NB4 (cell line): ENCODE data around the gene UBXN6.
A peak's percentile ranks its signal among the peaks of the same experiment; 100 is the strongest.

ENCODE experiments used
- DNase-seq: peaks from one replicate; pipeline ENCODE4 v3.0.0; 2010; ENCODE audit warnings: low read depth
- H3K4me3 ChIP-seq: one replicate; pipeline ENCODE4 v1.5.1; 2011; ENCODE audit warnings: mild to moderate bottlenecking, low read depth, low read length, moderate library complexity
- CTCF ChIP-seq: IDR thresholded peaks from one replicate; pipeline ENCODE4 v1.5.1; 2012; ENCODE audit warnings: low read depth, low read length
- MAX ChIP-seq: IDR thresholded peaks from 2 replicates; pipeline ENCODE4 v1.6.1; 2011; ENCODE audit warnings: low read depth, low read length
- MYC ChIP-seq: IDR thresholded peaks from 2 replicates; pipeline ENCODE4 v1.6.1; 2011; ENCODE audit warnings: low read depth, low read length
- POLR2A ChIP-seq: IDR thresholded peaks from 2 replicates; pipeline ENCODE4 v1.6.1; 2011; ENCODE audit warnings: mild to moderate bottlenecking; ENCODE audit not compliant: insufficient read length; ENCODE audit errors: extremely low read depth

UBXN6 gene

GRCh38 chr19:4467835-4468234, 10.2 kb upstream of the UBXN6 start:
- H3K4me3 ChIP-seq = no peak overlapping the region
- no peak for DNase-seq
- TF ChIP-seq POLR2A (no peak), MYC (no peak), CTCF (no peak), MAX (no peak)

DNA sequence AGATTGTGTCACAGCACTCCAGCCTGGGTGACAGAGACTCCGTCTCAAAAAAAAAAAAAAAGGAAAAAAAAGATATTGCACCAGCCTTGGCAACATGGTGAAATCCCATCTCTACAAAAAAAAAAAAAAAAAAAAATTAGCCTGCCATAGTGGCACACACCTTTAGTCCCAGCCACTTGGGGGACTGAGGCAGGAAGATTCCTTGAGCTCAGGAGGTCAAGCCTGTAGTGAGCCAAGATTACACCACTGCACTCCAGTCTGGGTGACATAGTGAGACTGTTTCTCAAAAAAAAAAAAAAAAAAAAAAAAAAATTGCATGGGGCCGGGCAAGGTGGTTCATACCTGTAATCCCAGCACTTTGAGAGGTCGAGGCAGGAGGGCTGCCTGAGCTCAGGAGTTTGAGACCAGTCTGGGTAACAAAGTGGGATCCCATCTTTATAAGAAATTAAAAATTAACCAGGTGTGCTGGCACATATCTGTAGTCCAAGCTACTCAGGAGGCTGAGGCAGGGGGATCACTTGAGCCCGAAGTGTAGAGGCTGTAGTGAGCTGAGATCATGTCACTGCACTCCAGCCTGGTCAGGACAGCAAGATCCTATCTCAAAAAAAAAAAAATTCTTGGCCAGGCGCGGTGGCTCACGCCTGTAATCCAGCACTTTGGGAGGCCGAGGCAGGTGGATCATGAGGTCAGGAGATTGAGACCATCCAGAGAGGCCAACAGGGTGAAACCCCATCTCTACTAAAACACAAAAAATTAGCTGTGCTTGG, 7.4 kb upstream of the UBXN6 start:
- no peak for TF ChIP-seq CTCF
- no peak for TF ChIP-seq POLR2A
- no peak for TF ChIP-seq MAX
- TF ChIP-seq MYC = no peak
- DNase-seq = no peak
- no peak overlapping the region for H3K4me3 ChIP-seq

- peak; percentile 62 for DNase-seq
- peak overlapping the region; percentile 69 for H3K4me3 ChIP-seq
- no peak for TF ChIP-seq MAX
- no peak for TF ChIP-seq MYC
- no peak for TF ChIP-seq CTCF
- TF ChIP-seq POLR2A = no peak
These were observed 546 bp downstream of the UBXN6 start for GRCh38 chr19:4456843-4457653.

DNA sequence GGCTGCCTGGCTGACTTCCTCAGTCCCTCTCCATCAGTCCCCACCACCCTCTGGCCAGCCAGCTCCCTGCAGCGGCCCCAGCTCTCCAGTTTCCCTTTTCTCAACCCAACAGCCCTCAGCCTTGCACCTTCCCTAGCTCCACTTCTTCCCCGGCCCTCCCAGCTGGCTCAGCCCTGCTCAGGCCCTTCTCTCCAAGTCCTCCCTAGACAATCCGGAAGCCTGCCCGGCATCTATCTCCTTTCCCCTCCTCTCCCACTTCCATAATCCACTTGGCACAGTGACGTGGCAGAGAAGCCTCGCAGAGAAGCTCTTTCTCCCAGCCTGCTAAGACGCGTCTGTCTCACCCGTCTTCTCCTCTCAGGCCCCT, 1.1 kb downstream of the UBXN6 start:
- peak; percentile 59 for DNase-seq
- peak overlapping the region; percentile 69 for H3K4me3 ChIP-seq
- TF ChIP-seq MAX (no peak), POLR2A (no peak), MYC (no peak), CTCF (no peak)

DNA sequence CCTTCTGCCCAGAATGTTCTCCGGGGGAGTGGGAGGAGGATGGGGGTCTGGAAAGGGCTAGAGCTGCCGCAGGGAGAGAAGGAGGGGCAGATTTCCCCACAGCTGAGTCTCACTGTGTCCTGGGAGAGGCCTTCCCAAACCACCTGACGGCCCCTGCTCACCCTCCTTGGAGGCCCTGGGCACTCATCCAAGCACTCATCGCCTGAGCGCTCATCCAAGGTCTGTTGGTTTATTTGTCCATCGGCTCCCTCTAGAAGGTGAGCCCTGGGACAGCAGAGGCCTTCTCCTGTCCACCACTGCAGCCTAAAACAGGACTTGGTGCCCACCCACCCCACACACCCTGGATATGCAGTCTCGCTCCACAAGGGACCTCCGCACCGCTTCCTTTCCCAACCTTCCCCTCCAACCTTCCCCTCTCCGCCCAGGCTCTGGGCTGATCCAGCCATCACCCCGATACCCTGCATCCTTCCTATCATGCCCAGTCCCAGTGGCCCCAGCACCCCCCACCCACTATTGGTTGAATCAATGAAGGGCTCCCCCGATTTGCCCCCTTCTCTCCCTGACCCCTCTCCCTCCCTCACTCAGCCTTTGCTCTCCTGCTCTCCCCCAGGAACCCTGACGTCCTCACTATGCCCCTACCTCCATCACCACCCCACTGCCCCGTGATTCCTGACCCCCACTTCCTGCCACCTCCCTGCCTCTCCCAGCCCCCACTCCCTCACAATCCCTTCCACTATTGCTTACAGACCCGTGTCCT, 1.7 kb downstream of the UBXN6 start:
- DNase-seq = no peak
- TF ChIP-seq CTCF = no peak
- TF ChIP-seq MYC = no peak
- TF ChIP-seq POLR2A = no peak
- no peak for TF ChIP-seq MAX
- peak overlapping the region; percentile 69 for H3K4me3 ChIP-seq
